Neural progenitor cell (in vitro differentiated cells): ENCODE results near the gene MAGI1. TPM values are rescaled to one million over a fixed set of nuclear protein-coding genes. Genes with fewer than 3 reads are reported as not detected.

Source experiments
- DNase-seq: peaks from one replicate; pipeline ENCODE4 v3.0.0-alpha.2; 2016; ENCODE audit warnings: low spot score
- H2AFZ ChIP-seq: fragments of 200-600 bp; sonication (generic); replicated peaks from 2 replicates; pipeline ENCODE4 v1.6.1; 2016; ENCODE audit warnings: antibody characterized with exemption
- H3F3A ChIP-seq: fragments of 200-600 bp; sonication (generic); 2 replicates; pipeline ENCODE4 v1.6.1; 2016; ENCODE audit warnings: antibody characterized with exemption, low read depth
- H3K27ac ChIP-seq: fragments of 200-600 bp; sonication (generic); 2 replicates; pipeline ENCODE4 v1.5.1; 2016; ENCODE audit warnings: mild to moderate bottlenecking
- H3K27me3 ChIP-seq: fragments of 200-600 bp; sonication (generic); 2 replicates; pipeline ENCODE4 v1.6.1; 2016; ENCODE audit warnings: mild to moderate bottlenecking, moderate library complexity
- H3K36me3 ChIP-seq: fragments of 200-600 bp; sonication (generic); 2 replicates; pipeline ENCODE4 v1.5.1; 2016
- H3K4me1 ChIP-seq: fragments of 200-600 bp; sonication (generic); 2 replicates; pipeline ENCODE4 v1.6.1; 2016; ENCODE audit warnings: mixed run types
- H3K4me2 ChIP-seq: fragments of 200-600 bp; sonication (generic); 2 replicates; pipeline ENCODE4 v1.6.1; 2016
- H3K4me3 ChIP-seq: fragments of 200-600 bp; sonication (generic); 2 replicates; pipeline ENCODE4 v1.5.1; 2016
- H3K79me2 ChIP-seq: fragments of 200-600 bp; sonication (generic); 2 replicates; pipeline ENCODE4 v1.6.1; 2016; ENCODE audit warnings: low read depth
- H3K9ac ChIP-seq: fragments of 200-600 bp; sonication (generic); 2 replicates; pipeline ENCODE4 v1.6.1; 2016
- H3K9me3 ChIP-seq: fragments of 200-600 bp; sonication (generic); 2 replicates; pipeline ENCODE4 v1.5.1; 2016; ENCODE audit warnings: low read depth
- H4K20me1 ChIP-seq: fragments of 200-600 bp; sonication (generic); 2 replicates; pipeline ENCODE4 v1.6.1; 2016; ENCODE audit warnings: low read depth
- H3K27ac Mint-ChIP-seq: 3 replicates; pipeline ENCODE4 v1.8.0; 2021; ENCODE audit warnings: mixed read lengths
- H3K27me3 Mint-ChIP-seq: 2 replicates; pipeline ENCODE4 v1.8.0; 2022; ENCODE audit warnings: low read depth, mild to moderate bottlenecking, inconsistent platforms, moderate library complexity, mixed read lengths; ENCODE audit not compliant: insufficient read depth
- H3K36me3 Mint-ChIP-seq: 3 replicates; pipeline ENCODE4 v1.8.0; 2021; ENCODE audit warnings: mixed read lengths
- H3K4me1 Mint-ChIP-seq: 3 replicates; pipeline ENCODE4 v1.8.0; 2021; ENCODE audit warnings: mixed read lengths
- H3K4me3 Mint-ChIP-seq: 3 replicates; pipeline ENCODE4 v1.8.0; 2021; ENCODE audit warnings: mild to moderate bottlenecking, moderate library complexity, mixed read lengths
- H3K9me3 Mint-ChIP-seq: 3 replicates; pipeline ENCODE4 v1.8.0; 2020; ENCODE audit warnings: mixed read lengths
- CTCF ChIP-seq: fragments of 200-600 bp; sonication (generic); IDR thresholded peaks from 2 replicates; pipeline ENCODE4 v1.5.1; 2017; ENCODE audit warnings: antibody characterized with exemption, mild to moderate bottlenecking
- EZH2 ChIP-seq: fragments of 200-600 bp; sonication (generic); IDR thresholded peaks from 2 replicates; pipeline ENCODE4 v1.6.1; 2017; ENCODE audit warnings: antibody characterized with exemption, mild to moderate bottlenecking, moderate library complexity
- EZH2phosphoT487 ChIP-seq: fragments of 200-600 bp; sonication (generic); IDR thresholded peaks from 2 replicates; pipeline ENCODE4 v1.6.1; 2017; ENCODE audit warnings: antibody characterized with exemption
- total RNA-seq: library from RNA; depleted of rRNA; stranded (reverse); fragments of >200 nt; gene quantifications from 2 replicates; pipeline ENCODE4 v1.2.3, GENCODE V29; 2015; ENCODE audit warnings: low replicate concordance

The MAGI1 gene
- total RNA-seq, 1 donor from 2014 or later, result 40.6 TPM

DNA sequence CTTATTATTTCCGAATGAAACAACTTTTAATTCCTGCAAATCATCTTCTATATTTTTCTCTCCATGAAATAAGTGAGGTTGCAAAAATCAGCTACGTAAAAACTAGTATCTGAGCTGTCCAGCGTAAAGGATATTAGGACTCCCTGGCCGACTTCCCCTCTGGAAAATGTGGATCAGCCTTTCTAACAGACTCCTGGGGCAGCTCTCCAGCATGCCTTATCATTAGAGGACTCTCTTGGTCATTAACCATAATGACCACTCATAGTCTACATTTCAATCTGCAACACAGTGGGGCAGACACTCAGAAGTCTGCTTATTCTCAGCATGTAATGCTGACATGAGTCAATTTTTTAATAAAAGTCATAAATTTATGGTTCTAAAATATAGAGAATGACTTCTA lies 130.1 kb downstream of the MAGI1 start:
- Histone ChIP-seq H2AFZ (no peak overlapping the region), H3K9me3 (no peaks in the 10 kb centered on the region), H3K4me3 (no peak overlapping the region), H4K20me1 (peaks cover 28% of the 10 kb centered on the region), H3F3A (peaks cover 11% of the 10 kb centered on the region), H3K4me1 (peaks cover 28% of the 10 kb centered on the region), H3K36me3 (no peaks in the 10 kb centered on the region), H3K27ac (no peak overlapping the region), H3K27me3 (no peaks in the 10 kb centered on the region), H3K79me2 (peaks cover 50% of the 10 kb centered on the region), H3K4me2 (no peak overlapping the region), H3K9ac (no peak overlapping the region)
- Mint-ChIP-seq H3K27me3 (no peaks in the 10 kb centered on the region), H3K36me3 (peaks cover 5% of the 10 kb centered on the region), H3K4me3 (no peak overlapping the region), H3K27ac (no peak overlapping the region), H3K9me3 (no peaks in the 10 kb centered on the region), H3K4me1 (peaks cover 10% of the 10 kb centered on the region)
- no peak for TF ChIP-seq EZH2phosphoT487
- TF ChIP-seq CTCF, result no peak
- no peak for TF ChIP-seq EZH2
- DNase-seq, result no peak

- no peak overlapping the region for H3K27ac Mint-ChIP-seq
- H2AFZ ChIP-seq, result no peak overlapping the region
- peaks cover 42% of the 10 kb centered on the region for H3K79me2 ChIP-seq
- peaks cover 25% of the 10 kb centered on the region for H4K20me1 ChIP-seq
- no peak overlapping the region for H3K27ac ChIP-seq
- H3K4me2 ChIP-seq, result peak overlapping the region; percentile 47
- peaks cover 5% of the 10 kb centered on the region for H3K36me3 Mint-ChIP-seq
- no peak overlapping the region for H3K4me3 ChIP-seq
- no peaks in the 10 kb centered on the region for H3K27me3 Mint-ChIP-seq
- peak; percentile 30 for DNase-seq
- H3K4me1 ChIP-seq, result peaks cover 22% of the 10 kb centered on the region
- TF ChIP-seq EZH2, result no peak
- TF ChIP-seq EZH2phosphoT487, result no peak
- TF ChIP-seq CTCF, result peak; percentile 12
- no peaks in the 10 kb centered on the region for H3K27me3 ChIP-seq
- no peaks in the 10 kb centered on the region for H3K9me3 Mint-ChIP-seq
- no peak overlapping the region for H3K9ac ChIP-seq
- no peak overlapping the region for H3K4me3 Mint-ChIP-seq
- H3F3A ChIP-seq, result peaks cover 17% of the 10 kb centered on the region
- H3K4me1 Mint-ChIP-seq, result peaks cover 14% of the 10 kb centered on the region
- no peaks in the 10 kb centered on the region for H3K9me3 ChIP-seq
- no peaks in the 10 kb centered on the region for H3K36me3 ChIP-seq
Observed at GRCh38 chr3:65907232-65908130, 131.2 kb downstream of the MAGI1 start.

GRCh38 chr3:65905771-65906170 lies 132.9 kb downstream of the MAGI1 start:
- no peak overlapping the region for H3K4me3 Mint-ChIP-seq
- H3K27me3 Mint-ChIP-seq, result no peaks in the 10 kb centered on the region
- H3K4me1 Mint-ChIP-seq, result peaks cover 21% of the 10 kb centered on the region
- H3K27ac Mint-ChIP-seq, result no peak overlapping the region
- Histone ChIP-seq H2AFZ (no peak overlapping the region), H3K4me1 (peaks cover 23% of the 10 kb centered on the region), H3K27me3 (no peaks in the 10 kb centered on the region), H3K4me3 (no peak overlapping the region), H3K9ac (no peak overlapping the region), H4K20me1 (peaks cover 21% of the 10 kb centered on the region), H3F3A (peaks cover 20% of the 10 kb centered on the region), H3K9me3 (no peaks in the 10 kb centered on the region), H3K79me2 (peaks cover 37% of the 10 kb centered on the region), H3K27ac (no peak overlapping the region), H3K4me2 (no peak overlapping the region), H3K36me3 (no peaks in the 10 kb centered on the region)
- DNase-seq, result no peak
- no peaks in the 10 kb centered on the region for H3K9me3 Mint-ChIP-seq
- peaks cover 5% of the 10 kb centered on the region for H3K36me3 Mint-ChIP-seq
- TF ChIP-seq EZH2 (no peak), EZH2phosphoT487 (no peak), CTCF (no peak)
